Measurements from ENCODE around the gene CMYA5.

- TF ChIP-seq CTCF (IDR thresholded peaks at IDR 0.05) (no peak), EP300 (IDR thresholded peaks at IDR 0.05) (no peak), POLR2A (IDR thresholded peaks at IDR 0.05) (no peak)
Observed at GRCh38 chr5:79727451-79728355, 38.1 kb downstream of the CMYA5 start.

Data from ovary (tissue), 3 donors.